HG02840 (cell line): Measurements from ENCODE around the gene STON2.
"Not testable (repeated sequence)": the region's sequence is repeated elsewhere in the genome, so short reads cannot be mapped to it uniquely, and the experiment has no call there.

ENCODE experiments used
- ATAC-seq: cut with Tn5 transposase; IDR thresholded peaks from one replicate; pipeline ENCODE4 v1.9.1; 2021; ENCODE audit warnings: mild to moderate bottlenecking, moderate library complexity, moderate number of reproducible peaks; ENCODE audit not compliant: unreplicated experiment, low FRiP score

Gene STON2

GRCh38 chr14:81234278-81234677, 165.8 kb downstream of the STON2 start:
- ATAC-seq = no peak

- ATAC-seq = no peak
These were observed 166.5 kb downstream of the STON2 start for GRCh38 chr14:81233615-81234014.

- no peak for ATAC-seq
These were observed 168.6 kb downstream of the STON2 start for GRCh38 chr14:81231540-81231939.

- no peak for ATAC-seq
These were observed 175.9 kb downstream of the STON2 start for GRCh38 chr14:81224222-81224621.

GRCh38 chr14:81223788-81224187, 176.3 kb downstream of the STON2 start:
- not testable (repeated sequence) for ATAC-seq

- no peak for ATAC-seq
These were observed 177.4 kb downstream of the STON2 start for GRCh38 chr14:81222691-81223090.

- no peak for ATAC-seq
These were observed 178.0 kb downstream of the STON2 start for GRCh38 chr14:81222126-81222525.

- ATAC-seq = no peak
These were observed 178.5 kb downstream of the STON2 start for GRCh38 chr14:81221579-81222102.

- ATAC-seq = peak; percentile 78
These were observed 179.1 kb downstream of the STON2 start, which contains the start of gene GTF2A1 for GRCh38 chr14:81220830-81221578. GTF2A1 (minus strand) TSS chr14:81220959; CDS start chr14:81220518, 441 bp downstream.

- ATAC-seq = no peak
These were observed 179.6 kb downstream of the STON2 start for GRCh38 chr14:81220580-81220829.

- no peak for ATAC-seq
These were observed 180.2 kb downstream of the STON2 start for GRCh38 chr14:81219759-81220579.

GRCh38 chr14:81219210-81219758, 180.8 kb downstream of the STON2 start:
- ATAC-seq = peak; percentile 51

- ATAC-seq = peak; percentile 56
These were observed 188.3 kb downstream of the STON2 start for GRCh38 chr14:81211844-81212243.
